Peyer's patch (tissue), 4 donors: Measurements from ENCODE around the gene EPHA5. TPM values are rescaled to one million over a fixed set of nuclear protein-coding genes. Genes with fewer than 3 reads are reported as not detected.
A peak's percentile ranks its signal among the peaks of the same experiment; 100 is the strongest.

Experiments used
- DNase-seq, 3 donors: peaks; one replicate each; pipeline ENCODE4 v3.0.0-alpha.2; 2017 to 2019
- H3K27ac ChIP-seq, 4 donors: fragments of 200-600 bp; sonication (generic); one replicate each; pipeline ENCODE4 v1.5.1; 2016 to 2019
- H3K27me3 ChIP-seq, 2 donors: fragments of 200-600 bp; sonication (generic); one replicate each; pipeline ENCODE4 v1.5.1; 2019
- H3K36me3 ChIP-seq, 3 donors: fragments of 200-600 bp; sonication (generic); one replicate each; pipeline ENCODE4 v1.5.1; 2016 to 2019
- H3K4me1 ChIP-seq, 4 donors: fragments of 200-600 bp; sonication (generic); one replicate each; pipeline ENCODE4 v1.5.1; 2016 to 2019
- H3K4me3 ChIP-seq, 4 donors: fragments of 200-600 bp; sonication (generic); 1 replicate in 3 of 4; 2 replicates in 1 of 4; pipeline ENCODE4 v1.5.1; 2016 to 2019; ENCODE audit warnings: mild to moderate bottlenecking in 1 of 4
- H3K9me3 ChIP-seq, 4 donors: fragments of 200-600 bp; sonication (generic); one replicate each; pipeline ENCODE4 v1.5.1; 2016 to 2019; ENCODE audit warnings: mild to moderate bottlenecking in 1 of 4
- CTCF ChIP-seq, 6 experiments: fragments of 450-650 bp in 4 of 6; fragments of 200-600 bp in 2 of 6; sonication (generic) in 1 of 6; IDR thresholded peaks; one replicate each; pipeline ENCODE4 v1.5.1; 2017 to 2019; ENCODE audit warnings: antibody characterized with exemption in 6 of 6, mild to moderate bottlenecking in 3 of 6, moderate library complexity in 1 of 6
- POLR2A ChIP-seq, 2 donors: fragments of 450-650 bp; IDR thresholded peaks; one replicate each; pipeline ENCODE4 v1.5.1; 2017; ENCODE audit warnings: antibody characterized with exemption in 2 of 2, mild to moderate bottlenecking in 2 of 2, moderate library complexity in 2 of 2
- total RNA-seq, 4 donors: library from RNA; depleted of rRNA; stranded (reverse); fragments of >200 nt; gene quantifications; one replicate each; pipeline ENCODE4 v1.1.0, GENCODE V29; 2016

The EPHA5 gene
- total RNA-seq, 4 donors from 2014 or later: 0.09 TPM; not detected in 3

DNA sequence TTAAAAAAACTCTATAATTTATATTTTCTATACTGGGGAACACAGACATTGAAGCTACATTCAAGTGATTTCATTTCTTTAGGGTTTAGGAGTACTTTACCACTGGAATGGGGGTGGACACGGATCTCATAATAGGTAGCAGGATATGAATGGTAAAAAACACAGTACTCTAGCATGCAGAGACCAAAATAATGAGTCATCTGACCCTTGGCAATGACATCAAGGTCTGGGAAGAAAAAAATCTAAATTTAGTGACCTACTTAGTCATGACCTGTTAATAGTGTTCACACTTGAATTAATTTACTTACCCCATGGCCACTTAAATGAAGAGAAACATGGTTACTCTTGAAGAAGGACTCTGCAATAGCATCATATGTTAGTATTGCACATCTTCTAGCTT, 187.9 kb downstream of the EPHA5 start:
- H3K36me3 ChIP-seq: no peaks in the 10 kb centered on the region
- no peak overlapping the region for H3K27ac ChIP-seq
- no peaks in the 10 kb centered on the region for H3K9me3 ChIP-seq
- H3K27me3 ChIP-seq: no peaks in the 10 kb centered on the region
- no peaks in the 10 kb centered on the region for H3K4me1 ChIP-seq
- no peak for DNase-seq
- TF ChIP-seq CTCF (IDR thresholded peaks at IDR 0.05): no peak
- TF ChIP-seq POLR2A (IDR thresholded peaks at IDR 0.05): no peak
- H3K4me3 ChIP-seq: no peak overlapping the region

DNA sequence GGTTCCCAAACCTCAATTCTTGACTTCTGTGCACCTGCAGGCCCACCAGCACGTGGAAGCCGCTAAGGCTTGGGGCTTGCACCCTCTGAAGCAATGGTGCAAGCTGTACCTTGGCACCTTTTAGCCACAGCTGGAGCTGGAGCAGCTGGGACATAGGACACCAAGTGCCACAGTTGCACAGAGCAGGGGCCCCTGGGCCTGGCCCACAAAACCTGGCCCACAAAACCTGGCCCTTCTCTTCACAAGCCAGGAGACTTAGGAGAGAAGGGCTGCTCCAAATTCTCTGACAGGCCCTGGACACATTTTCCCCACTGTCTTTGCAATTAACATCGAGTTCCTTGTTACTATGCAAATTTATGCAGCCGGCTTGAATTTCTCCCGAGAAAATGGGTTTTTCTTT, 197.8 kb downstream of the EPHA5 start:
- Histone ChIP-seq H3K4me3 (no peak overlapping the region), H3K27me3 (no peaks in the 10 kb centered on the region), H3K27ac (no peak overlapping the region), H3K36me3 (no peaks in the 10 kb centered on the region), H3K4me1 (no peaks in the 10 kb centered on the region), H3K9me3 (no peaks in the 10 kb centered on the region)
- no peak for TF ChIP-seq POLR2A (IDR thresholded peaks at IDR 0.05)
- TF ChIP-seq CTCF (IDR thresholded peaks at IDR 0.05): no peak
- DNase-seq: no peak

DNA sequence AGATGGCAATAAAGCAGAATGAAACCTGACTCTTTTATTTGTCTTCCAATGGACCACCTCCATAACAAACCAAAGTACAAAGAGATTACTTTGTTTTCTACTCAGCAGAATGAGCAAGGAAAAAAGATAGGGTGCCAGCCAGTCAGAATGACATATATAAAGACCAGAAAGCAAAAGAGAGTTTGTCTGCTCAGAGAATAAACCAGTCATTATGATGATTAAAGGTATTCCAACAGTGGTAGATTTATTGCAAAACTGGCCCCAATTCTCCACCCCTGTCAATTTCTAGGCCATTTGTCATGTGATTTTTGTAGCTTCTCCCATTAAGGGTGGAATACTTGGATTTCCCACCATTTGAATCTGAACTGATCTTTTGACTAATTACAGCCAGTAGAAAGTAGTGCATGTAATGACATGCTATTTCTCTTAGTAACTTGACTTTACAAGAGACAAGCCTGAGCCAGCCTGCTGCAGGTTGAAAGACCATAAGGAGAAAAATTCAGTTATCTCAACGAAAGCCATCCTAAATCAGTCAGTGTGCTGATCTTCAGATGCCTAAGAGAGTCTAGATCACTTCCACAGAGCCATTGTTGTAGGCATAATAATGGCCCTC, 203.1 kb downstream of the EPHA5 start:
- Histone ChIP-seq H3K27ac (no peak overlapping the region), H3K4me1 (no peaks in the 10 kb centered on the region), H3K36me3 (no peaks in the 10 kb centered on the region), H3K4me3 (no peak overlapping the region), H3K9me3 (no peaks in the 10 kb centered on the region), H3K27me3 (no peaks in the 10 kb centered on the region)
- no peak for TF ChIP-seq POLR2A (IDR thresholded peaks at IDR 0.05)
- TF ChIP-seq CTCF (IDR thresholded peaks at IDR 0.05): no peak
- DNase-seq: no peak

GRCh38 chr4:65461781-65462180, 208.5 kb downstream of the EPHA5 start:
- DNase-seq: no peak
- Histone ChIP-seq H3K36me3 (no peaks in the 10 kb centered on the region), H3K4me1 (no peaks in the 10 kb centered on the region), H3K27ac (no peak overlapping the region), H3K27me3 (no peaks in the 10 kb centered on the region), H3K9me3 (no peaks in the 10 kb centered on the region), H3K4me3 (no peak overlapping the region)
- TF ChIP-seq POLR2A (IDR thresholded peaks at IDR 0.05): no peak
- TF ChIP-seq CTCF (IDR thresholded peaks at IDR 0.05): peak in 1 of 6 experiments; percentile 9

GRCh38 chr4:65457011-65457410, 213.3 kb downstream of the EPHA5 start:
- Histone ChIP-seq H3K27me3 (no peaks in the 10 kb centered on the region), H3K36me3 (no peaks in the 10 kb centered on the region), H3K27ac (no peak overlapping the region), H3K4me1 (no peaks in the 10 kb centered on the region), H3K4me3 (no peak overlapping the region), H3K9me3 (no peaks in the 10 kb centered on the region)
- DNase-seq: no peak
- TF ChIP-seq CTCF (IDR thresholded peaks at IDR 0.05) (no peak), POLR2A (IDR thresholded peaks at IDR 0.05) (no peak)

- no peak for TF ChIP-seq CTCF (IDR thresholded peaks at IDR 0.05)
- TF ChIP-seq POLR2A (IDR thresholded peaks at IDR 0.05): no peak
- Histone ChIP-seq H3K9me3 (no peaks in the 10 kb centered on the region), H3K36me3 (no peaks in the 10 kb centered on the region), H3K27me3 (no peaks in the 10 kb centered on the region), H3K4me3 (no peak overlapping the region), H3K27ac (no peak overlapping the region), H3K4me1 (no peaks in the 10 kb centered on the region)
- no peak for DNase-seq
Observed at GRCh38 chr4:65456579-65456978, 213.7 kb downstream of the EPHA5 start.
